Right atrium auricular region (tissue), 2 donors: ENCODE measurements around the gene DOK7. TPM values are rescaled to one million over a fixed set of nuclear protein-coding genes. Genes with fewer than 3 reads are reported as not detected.

Experiments used
- DNase-seq: peaks from one replicate; pipeline ENCODE4 v3.0.0-alpha.2; 2019; ENCODE audit warnings: low spot score
- H3K27ac ChIP-seq, 2 donors: fragments of 200-600 bp; sonication (generic); 1 replicate in 1 of 2; 2 replicates in 1 of 2; pipeline ENCODE4 v1.5.1; 2016 to 2019
- H3K27me3 ChIP-seq, 2 donors: fragments of 200-600 bp; sonication (generic); one replicate each; pipeline versions ENCODE4 v1.5.1 to v1.6.0; 2017 to 2019
- H3K36me3 ChIP-seq: fragments of 200-600 bp; sonication (generic); one replicate; pipeline ENCODE4 v1.5.1; 2016
- H3K4me1 ChIP-seq, 2 donors: fragments of 200-600 bp; sonication (generic); one replicate each; pipeline versions ENCODE4 v1.5.1 to v1.6.0; 2017 to 2019
- H3K4me3 ChIP-seq, 2 donors: fragments of 200-600 bp; sonication (generic); 1 replicate in 1 of 2; 2 replicates in 1 of 2; pipeline ENCODE4 v1.5.1; 2017 to 2019; ENCODE audit warnings: mild to moderate bottlenecking in 1 of 2, moderate library complexity in 1 of 2
- H3K9me3 ChIP-seq, 2 donors: fragments of 200-600 bp; sonication (generic); one replicate each; pipeline ENCODE4 v1.5.1; 2019
- CTCF ChIP-seq, 2 donors: fragments of 200-600 bp; sonication (generic); IDR thresholded peaks; one replicate each; pipeline ENCODE4 v1.5.1; 2019; ENCODE audit warnings: antibody characterized with exemption in 2 of 2
- total RNA-seq, 2 donors: library from RNA; depleted of rRNA; stranded (reverse); fragments of >200 nt; gene quantifications; one replicate each; pipeline ENCODE4 v1.1.0, GENCODE V29; 2016

Gene DOK7
- total RNA-seq, 2 donors from 2014 or later: 31.0 to 68.9 TPM

GRCh38 chr4:3445829-3446545 lies 17.1 kb upstream of the DOK7 start:
- Histone ChIP-seq H3K27me3 (no peaks in the 10 kb centered on the region), H3K4me1 (peaks cover 0 to 8% of the 10 kb centered on the region in 2 donors), H3K4me3 (no peak overlapping the region), H3K36me3 (no peaks in the 10 kb centered on the region), H3K9me3 (no peaks in the 10 kb centered on the region), H3K27ac (no peak overlapping the region)
- TF ChIP-seq CTCF (IDR thresholded peaks at IDR 0.05): no peak
- no peak for DNase-seq

GRCh38 chr4:3446631-3447320 lies 16.3 kb upstream of the DOK7 start:
- no peak for TF ChIP-seq CTCF (IDR thresholded peaks at IDR 0.05)
- no peaks in the 10 kb centered on the region for H3K27me3 ChIP-seq
- H3K36me3 ChIP-seq: no peaks in the 10 kb centered on the region
- H3K4me1 ChIP-seq: peaks cover 0 to 8% of the 10 kb centered on the region in 2 donors
- no peak for DNase-seq
- no peaks in the 10 kb centered on the region for H3K9me3 ChIP-seq
- no peak overlapping the region for H3K27ac ChIP-seq
- no peak overlapping the region for H3K4me3 ChIP-seq

GRCh38 chr4:3447431-3448395 lies 15.4 kb upstream of the DOK7 start:
- no peak for DNase-seq
- no peak overlapping the region for H3K27ac ChIP-seq
- TF ChIP-seq CTCF (IDR thresholded peaks at IDR 0.05): no peak

GRCh38 chr4:3449047-3449573 lies 14.0 kb upstream of the DOK7 start:
- Histone ChIP-seq H3K9me3 (peaks cover 0 to 5% of the 10 kb centered on the region in 2 donors), H3K27ac (no peak overlapping the region), H3K36me3 (no peaks in the 10 kb centered on the region), H3K27me3 (no peaks in the 10 kb centered on the region), H3K4me3 (no peak overlapping the region), H3K4me1 (no peaks in the 10 kb centered on the region)
- DNase-seq: no peak
- no peak for TF ChIP-seq CTCF (IDR thresholded peaks at IDR 0.05)

More at GRCh38 chr4:3447431-3448395, 15.4 kb upstream of the DOK7 start:
- Histone ChIP-seq H3K9me3 (no peaks in the 10 kb centered on the region), H3K27me3 (no peaks in the 10 kb centered on the region), H3K4me3 (no peak overlapping the region), H3K4me1 (peaks cover 0 to 8% of the 10 kb centered on the region in 2 donors), H3K36me3 (no peaks in the 10 kb centered on the region)
